GM18508 (cell line): ENCODE measurements around the gene ZFAND3.
"Not testable (repeated sequence)": the region's sequence is repeated elsewhere in the genome, so short reads cannot be mapped to it uniquely, and the experiment has no call there.

Experiments used
- ATAC-seq: cut with Tn5 transposase; IDR thresholded peaks from one replicate; pipeline ENCODE4 v1.9.1; 2021; ENCODE audit warnings: moderate number of reproducible peaks; ENCODE audit not compliant: insufficient read depth, unreplicated experiment

The ZFAND3 gene

DNA sequence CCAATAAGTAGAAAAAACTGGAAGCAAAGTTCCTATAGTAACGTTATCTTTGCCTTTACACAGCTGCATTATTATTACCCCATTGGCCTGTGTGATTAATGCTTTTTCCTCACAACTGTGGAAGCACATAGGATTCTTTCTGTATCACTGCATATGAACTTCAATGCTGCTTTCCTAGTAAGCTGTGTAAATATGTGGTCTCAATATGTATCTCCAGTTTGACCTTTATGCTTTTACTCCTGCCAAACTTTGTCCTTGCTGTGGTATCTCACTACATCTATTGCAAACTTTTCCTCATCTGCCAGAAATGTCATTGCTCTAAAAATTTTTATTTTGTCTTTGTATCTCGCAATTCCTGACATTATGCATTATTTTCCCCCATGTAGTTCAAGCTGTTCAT, 168.6 kb downstream of the ZFAND3 start:
- no peak for ATAC-seq

DNA sequence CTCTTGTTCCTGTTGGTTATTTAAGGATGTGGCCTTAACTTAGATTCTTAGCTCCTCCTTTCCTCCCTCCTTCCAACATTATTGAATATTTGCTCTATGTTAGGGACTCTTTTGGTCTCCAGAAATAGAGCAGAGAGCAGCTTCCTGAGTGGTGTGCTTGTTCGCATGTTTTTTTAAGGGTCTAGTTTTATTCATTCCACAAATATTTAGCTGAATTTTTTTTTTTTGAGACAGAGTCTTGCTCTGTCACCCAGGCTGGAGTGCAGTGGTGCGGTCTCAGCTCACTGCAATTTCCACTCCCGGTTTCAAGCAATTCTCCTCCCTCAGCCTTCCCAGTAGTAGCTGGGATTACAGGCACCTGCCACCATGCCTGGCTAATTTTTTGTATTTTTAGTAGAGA, 169.2 kb downstream of the ZFAND3 start:
- ATAC-seq: no peak

DNA sequence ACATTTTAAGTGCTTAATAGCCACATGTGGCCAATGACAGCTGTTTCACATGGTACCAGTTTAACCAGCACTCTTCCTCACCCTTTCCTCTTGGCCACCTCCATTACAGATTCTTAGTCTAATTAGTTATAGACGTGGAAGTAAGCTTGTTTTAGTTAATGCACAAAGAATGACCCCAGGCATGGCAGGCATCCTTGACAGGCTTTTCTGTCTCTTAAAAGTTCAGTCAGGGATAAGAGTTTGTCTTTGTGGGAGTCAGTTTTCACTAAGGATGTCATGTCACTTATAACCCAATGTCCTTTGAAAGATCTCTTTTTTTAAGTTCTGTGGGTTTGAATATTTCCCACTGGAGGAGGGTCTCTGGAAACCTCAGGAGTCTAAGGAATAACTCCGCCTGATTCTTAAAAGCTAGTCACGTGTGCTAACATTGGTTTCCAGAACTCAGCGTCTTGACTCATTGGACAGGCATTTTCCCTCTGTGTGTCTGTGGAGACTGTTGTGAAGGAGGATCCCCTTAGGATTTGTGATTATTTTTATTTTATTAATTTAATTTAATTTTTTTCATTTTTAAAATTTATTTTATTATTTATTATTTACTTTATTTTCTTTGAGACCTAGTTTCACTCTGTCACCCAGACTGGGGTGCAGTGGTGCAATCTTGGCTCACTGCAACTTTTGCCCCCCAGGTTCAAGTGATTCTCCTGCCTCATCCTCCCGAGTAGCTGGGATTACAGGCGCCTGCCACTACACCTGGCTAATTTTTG, 171.4 kb downstream of the ZFAND3 start:
- no peak for ATAC-seq

DNA sequence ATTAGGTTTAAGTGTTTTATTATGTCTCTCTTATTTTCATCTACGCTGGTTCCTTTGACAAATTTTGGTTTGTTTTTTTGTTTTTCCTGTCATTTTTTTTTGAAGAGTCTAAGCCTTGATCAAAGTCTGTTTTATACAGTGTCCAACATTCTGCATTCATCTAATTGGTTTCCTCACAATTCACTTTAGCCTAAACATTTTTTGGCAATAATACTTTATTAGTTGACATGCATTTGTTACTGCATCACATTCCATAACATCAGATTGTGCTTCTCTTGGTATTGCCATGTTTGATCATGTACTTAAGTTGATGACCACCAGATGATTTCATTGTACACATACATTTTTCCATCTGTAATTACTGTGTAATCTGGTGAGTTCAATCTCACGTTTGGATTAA, 173.2 kb downstream of the ZFAND3 start:
- ATAC-seq: no peak

DNA sequence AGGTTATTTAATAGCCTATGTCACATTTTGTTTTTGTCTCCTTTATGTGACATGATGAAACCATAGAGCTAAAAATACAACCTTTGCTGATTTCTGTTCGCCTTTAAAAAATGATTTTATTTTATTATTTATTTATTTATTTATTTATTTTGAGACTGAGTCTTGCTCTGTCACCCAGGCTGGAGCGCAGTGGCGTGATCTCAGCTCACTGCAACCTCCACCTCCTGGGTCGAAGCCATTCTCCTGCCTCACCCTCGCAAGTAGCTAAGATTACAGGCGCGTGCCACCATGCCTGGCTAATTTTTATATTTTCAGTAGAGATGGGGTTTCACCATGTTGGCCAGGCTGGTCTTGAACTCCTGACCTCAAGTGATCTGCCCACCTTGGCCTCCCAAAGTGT, 173.7 kb downstream of the ZFAND3 start:
- not testable (repeated sequence) for ATAC-seq

DNA sequence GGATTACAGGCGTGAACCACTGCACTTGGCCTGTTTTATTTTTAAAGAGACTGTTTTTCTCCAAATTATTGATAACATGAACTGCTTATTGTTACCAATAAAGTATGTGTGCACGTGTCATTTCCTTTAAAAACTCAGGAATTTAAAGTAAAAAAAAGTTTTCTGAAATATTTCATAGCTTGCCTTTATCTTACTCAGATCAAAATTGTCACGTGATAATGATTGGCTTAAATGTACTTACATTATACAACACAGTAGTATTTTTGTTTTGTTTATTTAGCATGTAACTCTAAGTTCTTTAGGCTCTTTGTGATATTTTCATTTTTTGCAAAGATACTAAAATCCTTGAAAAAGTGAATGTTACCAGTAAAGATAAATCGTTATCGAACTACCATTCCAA, 174.1 kb downstream of the ZFAND3 start:
- no peak for ATAC-seq

DNA sequence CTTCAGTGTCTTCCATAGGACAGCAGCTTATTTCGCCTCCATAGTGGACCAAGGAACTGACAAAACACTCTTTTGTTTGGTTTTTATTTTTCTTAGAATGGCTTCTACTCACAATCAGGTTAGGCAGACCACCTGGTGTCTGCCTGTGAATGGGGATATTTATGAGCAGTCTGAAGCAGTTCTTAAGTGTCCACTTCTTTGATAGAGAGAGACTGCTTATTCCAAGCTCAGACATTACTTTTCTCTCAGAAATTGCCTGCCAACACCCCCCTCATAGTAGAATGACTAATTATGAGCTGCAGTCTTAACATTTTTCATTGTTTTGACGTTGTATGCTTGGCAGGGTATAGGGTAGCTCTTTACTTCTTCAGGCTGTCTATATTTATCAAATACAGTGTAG, 174.7 kb downstream of the ZFAND3 start:
- ATAC-seq: no peak

DNA sequence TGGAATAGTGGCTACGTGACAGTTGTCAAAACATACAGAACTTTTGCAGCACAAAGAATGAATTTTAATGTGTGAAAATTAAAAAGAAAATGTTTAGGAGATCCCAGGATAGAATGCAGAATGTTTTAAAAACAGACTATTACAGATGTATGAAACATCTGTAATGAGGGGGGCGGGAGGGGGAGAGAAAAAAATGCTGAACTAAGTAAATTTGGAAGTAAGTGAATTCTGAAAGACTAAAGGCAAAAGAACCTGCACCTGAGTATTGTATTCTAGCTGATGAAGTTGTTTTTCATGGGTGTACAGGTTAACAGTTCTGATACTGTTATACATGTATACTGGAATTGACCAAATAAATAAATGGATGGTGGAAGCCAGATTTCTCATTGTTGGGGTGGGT, 178.8 kb downstream of the ZFAND3 start:
- ATAC-seq: no peak

DNA sequence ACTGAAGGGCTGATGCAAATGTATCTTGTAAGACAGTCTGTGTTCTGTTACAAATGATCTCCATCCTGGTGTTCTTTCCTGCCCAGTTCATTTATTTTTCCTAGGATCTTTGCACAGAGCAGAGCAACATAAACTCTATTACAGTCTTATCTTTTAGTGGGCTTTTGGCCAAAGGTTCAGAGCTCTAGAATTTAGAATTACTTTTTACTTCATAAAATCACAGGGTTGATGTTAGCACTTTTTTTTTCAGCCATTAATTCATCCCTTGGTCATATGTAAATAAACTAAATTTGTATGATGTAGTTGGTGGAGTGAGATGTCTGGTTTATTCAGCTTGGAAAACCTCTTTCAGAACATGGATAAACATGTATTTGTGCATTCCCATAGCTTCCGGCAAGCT, 181.9 kb downstream of the ZFAND3 start:
- no peak for ATAC-seq

DNA sequence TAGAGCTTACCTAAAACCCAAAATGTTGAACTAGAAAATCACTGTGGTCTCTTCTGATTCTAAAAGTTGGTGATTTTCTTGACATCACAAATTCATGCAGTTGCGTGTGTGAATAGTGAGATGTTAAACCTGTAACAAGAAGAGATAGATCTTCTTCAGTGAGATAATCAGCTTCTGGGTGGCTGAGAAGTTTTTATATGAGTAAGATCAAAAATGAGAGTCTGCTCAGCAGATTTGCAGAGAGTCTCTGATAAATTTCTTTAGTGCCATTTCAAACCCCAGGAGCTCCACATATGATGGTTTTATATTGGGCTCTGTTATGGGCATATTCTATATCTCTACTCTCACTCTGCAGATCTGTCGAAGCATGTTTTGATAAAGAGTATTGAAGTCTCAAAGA, 185.4 kb downstream of the ZFAND3 start:
- no peak for ATAC-seq

DNA sequence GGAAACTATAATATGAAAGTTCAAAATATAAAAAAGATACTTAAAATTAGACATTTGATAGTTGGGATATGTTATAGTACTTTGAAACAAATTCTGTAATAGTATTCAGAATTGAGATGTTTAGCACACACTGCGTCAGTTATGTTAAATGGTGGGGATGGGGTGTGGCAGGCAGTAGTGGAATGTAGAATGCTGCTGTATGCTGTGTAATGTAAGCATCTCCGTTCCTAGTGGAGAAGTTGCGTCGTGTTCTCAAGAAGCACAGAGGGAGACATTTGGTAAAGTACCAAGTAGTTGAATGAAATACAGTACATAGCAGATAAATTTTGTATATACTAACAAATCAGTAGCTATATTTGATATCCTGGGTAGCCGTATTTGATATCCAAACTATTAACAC, 192.4 kb downstream of the ZFAND3 start:
- ATAC-seq: no peak

DNA sequence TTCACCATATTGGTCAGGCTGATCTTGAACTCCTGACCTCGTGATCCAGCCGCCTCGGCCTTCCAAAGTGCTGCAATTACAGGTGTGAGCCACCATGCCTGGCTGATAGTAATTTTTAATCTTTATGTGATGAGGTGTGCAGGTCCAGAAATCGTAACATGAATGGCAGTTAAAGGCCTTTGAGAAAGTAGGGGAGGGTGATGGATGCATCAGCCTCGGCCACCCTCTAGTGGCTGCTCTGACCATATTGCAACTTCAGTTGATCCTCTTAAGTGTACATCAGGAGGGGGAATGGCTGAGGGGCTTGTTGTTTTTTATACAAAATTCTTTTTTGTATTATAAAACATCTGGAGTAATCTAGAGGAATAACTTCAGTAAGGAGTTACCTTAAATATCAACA, 193.0 kb downstream of the ZFAND3 start:
- ATAC-seq: no peak

DNA sequence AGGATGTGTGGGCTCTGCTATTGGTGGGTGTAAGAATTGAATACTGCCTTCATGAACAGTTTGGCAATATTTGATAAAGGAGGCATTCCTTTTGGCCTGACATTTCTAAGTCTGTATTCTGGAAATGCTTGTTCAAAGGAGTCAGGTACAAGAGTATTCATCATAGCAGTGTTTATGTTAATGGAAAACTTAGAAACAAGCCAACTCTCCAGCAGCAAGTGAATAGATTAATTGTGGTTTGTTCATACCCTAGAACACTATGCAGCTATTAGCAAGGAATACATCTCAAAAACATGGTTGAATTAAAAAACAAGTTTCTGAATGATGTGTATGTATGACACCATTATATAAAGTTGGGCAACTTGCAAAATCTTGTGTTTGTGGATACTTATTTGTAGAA, 195.8 kb downstream of the ZFAND3 start:
- no peak for ATAC-seq

DNA sequence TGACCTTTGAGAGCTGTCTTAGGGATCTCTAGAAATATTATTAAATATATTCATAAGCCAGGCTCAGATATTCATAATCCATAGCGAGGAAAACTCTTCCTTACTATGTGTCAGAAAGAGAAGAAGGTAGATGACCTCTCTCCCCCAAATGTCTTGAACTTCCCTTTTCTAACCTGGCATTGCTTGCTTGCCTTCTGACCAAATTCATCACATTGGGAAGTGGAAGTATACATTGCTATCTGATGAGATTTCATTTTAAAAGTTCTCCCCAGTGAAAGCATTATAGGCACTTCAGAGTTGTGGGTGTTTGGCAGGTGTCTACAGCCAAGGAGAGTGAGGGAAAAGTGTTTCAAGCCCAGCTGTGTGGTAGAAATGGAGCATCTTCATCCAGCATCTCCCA, 197.3 kb downstream of the ZFAND3 start:
- no peak for ATAC-seq

DNA sequence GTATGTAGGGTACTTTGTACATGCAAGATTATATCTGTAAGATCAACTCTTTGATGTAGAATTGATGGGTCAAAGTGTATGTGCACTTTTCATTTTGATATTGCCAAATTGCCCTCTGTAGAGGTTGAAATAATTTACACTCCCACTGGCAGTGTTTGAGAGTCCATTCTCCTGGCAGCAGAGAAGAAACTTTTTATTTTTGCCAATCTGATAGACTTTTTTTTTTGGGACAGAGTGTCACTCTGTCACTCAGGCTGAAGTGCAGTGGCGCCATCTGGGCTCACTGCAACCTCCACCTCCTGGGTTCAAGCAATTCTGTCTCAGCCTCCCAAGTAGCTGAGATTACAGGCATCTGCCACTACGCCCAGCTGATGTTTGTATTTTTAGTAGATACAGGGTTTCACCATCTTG, 199.2 kb downstream of the ZFAND3 start:
- no peak for ATAC-seq

DNA sequence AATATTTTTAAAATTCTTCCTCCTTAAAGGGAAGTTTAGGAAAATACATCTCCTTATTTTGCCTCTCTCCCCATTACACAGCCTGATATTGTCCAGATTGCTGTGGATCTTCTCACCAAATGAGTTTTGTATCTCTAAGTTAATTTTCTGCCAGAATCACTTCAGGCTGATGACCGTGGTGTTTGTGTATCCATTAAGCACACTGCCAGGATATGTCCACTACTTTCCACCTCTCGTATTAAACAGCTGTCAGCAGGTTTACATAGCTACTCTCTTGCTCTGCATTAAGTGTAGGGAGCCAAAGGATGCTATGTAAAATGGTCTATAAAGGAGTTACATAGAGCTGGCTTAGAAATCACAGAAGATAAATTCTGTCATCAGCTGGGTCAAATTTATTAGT, 201.1 kb downstream of the ZFAND3 start:
- no peak for ATAC-seq

DNA sequence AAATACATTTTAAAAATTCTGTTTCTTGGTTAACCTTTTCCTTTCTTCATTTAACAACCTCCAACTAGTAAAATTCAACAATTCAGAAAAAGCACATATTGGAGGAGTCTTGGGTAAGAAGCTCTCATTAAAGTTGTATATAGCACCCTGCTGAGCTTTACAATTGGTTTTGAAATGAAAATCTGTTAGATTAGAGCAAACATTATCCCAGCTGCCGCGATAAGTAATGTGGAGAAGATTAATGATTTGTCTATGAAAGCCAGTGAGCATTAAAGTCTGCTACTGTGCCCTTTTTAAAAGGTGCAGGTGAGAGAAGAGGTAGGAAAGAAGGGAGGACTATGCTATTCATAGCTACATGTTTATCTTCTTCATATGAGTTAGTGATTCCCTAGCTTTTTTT, 201.5 kb downstream of the ZFAND3 start:
- no peak for ATAC-seq

DNA sequence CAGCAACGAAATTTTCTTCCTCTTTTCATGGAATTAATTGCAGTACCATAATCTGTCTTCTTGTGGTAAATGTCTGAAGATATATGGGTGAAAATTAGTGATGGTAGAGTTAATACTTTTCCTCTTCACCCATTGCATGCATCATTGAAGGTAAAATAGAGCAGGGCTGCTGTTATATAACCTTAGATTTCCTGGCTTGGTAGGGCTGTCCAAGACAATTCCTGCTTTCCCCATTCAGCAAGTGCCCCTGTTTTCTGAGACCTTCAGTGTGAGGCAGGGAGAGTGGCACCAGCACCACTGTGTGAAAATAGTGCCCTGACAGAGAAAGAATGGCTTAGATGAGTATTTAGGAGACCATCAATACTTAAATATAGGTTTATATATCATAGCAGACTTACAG, 202.0 kb downstream of the ZFAND3 start:
- no peak for ATAC-seq

DNA sequence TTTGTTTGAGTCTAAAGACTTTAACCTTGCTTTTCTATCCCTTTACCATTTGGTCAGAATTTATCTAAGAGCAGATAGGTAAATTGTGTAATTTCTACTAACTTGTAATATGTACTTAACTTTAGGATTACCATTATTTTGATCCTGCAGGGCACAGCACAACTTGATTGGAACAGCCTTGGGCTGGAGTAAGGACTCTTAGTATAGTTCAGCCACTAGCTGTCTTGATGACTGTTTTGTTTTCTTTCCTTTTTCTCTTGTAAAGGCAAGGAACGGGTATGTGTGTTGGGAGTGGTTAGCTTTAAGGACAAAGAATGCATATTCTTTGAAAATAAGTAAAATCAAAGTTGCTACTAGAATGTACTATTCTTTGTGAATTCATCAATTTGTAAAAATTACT, 203.2 kb downstream of the ZFAND3 start:
- no peak for ATAC-seq

DNA sequence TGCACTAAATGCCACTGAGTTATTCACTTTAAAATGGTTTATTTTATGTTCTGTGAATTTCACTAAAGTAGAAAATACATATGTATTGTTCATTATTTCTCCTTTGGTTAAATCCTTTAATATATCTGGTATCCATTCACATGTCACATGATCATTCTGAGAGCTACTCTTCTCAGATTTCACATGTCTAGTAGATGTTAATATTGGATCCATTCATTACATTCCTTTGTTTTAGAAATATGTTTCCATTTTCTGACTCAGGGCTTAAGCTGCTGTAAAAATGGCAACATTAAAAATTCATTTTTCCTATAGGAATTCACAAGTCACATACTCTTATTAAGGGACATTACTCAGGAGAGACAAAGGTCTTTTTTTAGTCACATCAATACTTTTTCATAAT, 205.4 kb downstream of the ZFAND3 start:
- ATAC-seq: no peak

DNA sequence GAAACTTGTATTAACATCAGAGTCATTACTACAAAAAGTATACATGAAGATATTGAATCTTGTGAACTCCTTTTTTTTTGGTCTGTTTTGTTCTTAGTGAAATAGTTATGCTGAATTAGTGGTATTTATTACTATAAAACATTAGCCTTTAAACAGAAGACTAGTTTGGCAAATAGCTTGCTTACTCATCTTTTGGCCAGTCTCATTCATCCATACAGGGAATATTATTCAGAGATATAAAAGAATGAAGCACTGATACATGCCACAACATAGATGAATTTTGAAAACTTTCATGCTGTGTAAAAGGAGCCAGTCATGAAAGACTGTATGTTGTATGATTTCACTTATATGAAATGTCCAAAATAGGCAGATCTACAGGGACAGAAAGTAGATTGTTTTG, 205.9 kb downstream of the ZFAND3 start:
- no peak for ATAC-seq

DNA sequence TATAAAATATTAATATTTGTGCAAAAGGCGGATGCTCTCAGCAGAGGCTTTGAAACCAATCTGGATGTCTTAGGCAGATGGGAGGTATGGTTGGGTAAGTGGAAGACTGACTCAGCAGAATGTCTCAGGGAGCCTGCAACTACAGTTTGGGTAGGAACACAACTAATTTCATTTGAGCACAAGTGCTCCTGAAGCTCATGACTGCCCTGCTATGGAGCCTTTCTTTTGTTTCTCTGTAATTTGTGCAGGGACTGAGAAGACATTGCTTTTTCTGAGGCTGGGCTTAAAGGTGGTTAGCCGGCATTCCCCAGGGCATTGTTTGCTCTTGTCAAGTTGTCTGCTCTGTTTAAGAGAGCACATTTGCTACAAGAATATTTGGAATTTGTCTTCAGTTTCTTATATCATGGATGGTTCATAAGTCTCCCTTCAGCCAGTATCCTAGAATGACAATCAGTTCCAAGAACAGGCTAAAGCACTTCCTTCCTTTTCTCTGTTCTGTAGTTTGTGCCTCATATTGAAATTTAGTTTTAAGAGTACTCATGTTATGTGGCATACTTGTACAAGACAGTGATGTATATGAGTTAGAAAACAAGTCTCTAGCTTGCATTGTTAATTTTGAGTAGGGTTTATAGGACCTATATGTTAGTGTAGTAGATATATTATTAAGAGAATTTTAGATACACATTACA, 208.3 kb downstream of the ZFAND3 start:
- ATAC-seq: no peak
